ENCODE measurements around the gene KATNIP. TPM values are rescaled to one million over a fixed set of nuclear protein-coding genes. Genes with fewer than 3 reads are reported as not detected.

The KATNIP gene
- total RNA-seq, 4 donors from 2014 or later, result 41.3 to 82.8 (median 70.9) TPM

DNA sequence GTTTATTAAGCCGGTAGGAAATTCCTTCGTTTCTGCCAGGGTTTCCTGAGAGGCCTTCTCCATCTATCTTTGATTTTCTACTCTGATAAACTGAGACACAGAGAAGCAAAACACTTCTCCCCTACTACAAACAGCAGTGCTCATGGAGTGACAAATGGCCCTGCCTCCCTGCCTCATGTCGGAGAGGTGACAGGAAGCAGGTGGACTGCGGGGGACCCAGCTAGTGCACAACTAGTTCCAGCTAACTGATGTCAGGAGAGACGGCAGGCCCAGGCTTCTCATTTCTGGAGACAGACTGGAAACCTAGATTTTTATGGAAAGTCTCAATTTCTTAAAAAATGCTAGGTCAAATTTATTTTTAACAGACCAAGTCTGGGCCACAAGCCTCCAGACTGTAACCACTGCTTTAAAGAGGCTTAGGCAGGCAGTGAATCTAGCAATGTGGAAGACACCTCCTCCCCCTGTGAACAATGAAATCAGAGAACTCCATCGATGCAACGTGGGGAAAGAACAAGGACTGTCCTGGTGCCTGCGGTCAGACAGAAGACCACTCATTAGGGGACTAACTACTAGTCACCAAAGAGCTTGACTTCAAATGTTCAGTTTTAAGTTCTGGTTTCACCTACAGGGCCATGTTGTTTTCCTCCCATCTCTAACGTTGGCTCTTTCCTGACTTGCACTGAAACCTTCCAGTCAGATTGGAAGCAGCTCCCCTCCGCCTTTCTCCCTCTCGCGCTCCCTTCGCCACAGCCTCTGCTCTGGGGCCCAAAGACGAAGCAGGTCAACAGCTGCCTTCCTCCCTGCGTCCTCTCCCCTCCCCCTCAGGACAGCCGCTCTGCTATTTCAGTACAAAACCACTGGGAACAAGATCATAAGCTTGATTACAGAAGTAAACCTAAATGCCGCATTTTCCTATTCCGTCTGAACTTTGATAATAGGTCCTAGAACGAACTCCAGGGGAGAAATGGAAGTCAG lies 17.8 kb upstream of the KATNIP start:
- TF ChIP-seq POLR2A (IDR thresholded peaks at IDR 0.05), result no peak
- TF ChIP-seq, protein P1, sequence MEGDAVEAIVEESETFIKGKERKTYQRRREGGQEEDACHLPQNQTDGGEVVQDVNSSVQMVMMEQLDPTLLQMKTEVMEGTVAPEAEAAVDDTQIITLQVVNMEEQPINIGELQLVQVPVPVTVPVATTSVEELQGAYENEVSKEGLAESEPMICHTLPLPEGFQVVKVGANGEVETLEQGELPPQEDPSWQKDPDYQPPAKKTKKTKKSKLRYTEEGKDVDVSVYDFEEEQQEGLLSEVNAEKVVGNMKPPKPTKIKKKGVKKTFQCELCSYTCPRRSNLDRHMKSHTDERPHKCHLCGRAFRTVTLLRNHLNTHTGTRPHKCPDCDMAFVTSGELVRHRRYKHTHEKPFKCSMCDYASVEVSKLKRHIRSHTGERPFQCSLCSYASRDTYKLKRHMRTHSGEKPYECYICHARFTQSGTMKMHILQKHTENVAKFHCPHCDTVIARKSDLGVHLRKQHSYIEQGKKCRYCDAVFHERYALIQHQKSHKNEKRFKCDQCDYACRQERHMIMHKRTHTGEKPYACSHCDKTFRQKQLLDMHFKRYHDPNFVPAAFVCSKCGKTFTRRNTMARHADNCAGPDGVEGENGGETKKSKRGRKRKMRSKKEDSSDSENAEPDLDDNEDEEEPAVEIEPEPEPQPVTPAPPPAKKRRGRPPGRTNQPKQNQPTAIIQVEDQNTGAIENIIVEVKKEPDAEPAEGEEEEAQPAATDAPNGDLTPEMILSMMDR (IDR thresholded peaks at IDR 0.05), result no peak
- H3K27ac ChIP-seq, result no peak overlapping the region
- no peak overlapping the region for H3K4me3 ChIP-seq (replicated peaks in 1 of 3)
- WGBS, 2 donors, result 76 to 81% methylated on average over 19 of the region's 19 CpGs
- H3K4me1 ChIP-seq, result no peaks in the 10 kb centered on the region
- H3K27me3 ChIP-seq, result no peaks in the 10 kb centered on the region
- DNase-seq, result no peak
- H3K36me3 ChIP-seq, result peaks cover 68 to 71% of the 10 kb centered on the region in 2 donors
- no peaks in the 10 kb centered on the region for H3K9me3 ChIP-seq
- intact Hi-C loops (cut with DNase I), result no loop called here

DNA sequence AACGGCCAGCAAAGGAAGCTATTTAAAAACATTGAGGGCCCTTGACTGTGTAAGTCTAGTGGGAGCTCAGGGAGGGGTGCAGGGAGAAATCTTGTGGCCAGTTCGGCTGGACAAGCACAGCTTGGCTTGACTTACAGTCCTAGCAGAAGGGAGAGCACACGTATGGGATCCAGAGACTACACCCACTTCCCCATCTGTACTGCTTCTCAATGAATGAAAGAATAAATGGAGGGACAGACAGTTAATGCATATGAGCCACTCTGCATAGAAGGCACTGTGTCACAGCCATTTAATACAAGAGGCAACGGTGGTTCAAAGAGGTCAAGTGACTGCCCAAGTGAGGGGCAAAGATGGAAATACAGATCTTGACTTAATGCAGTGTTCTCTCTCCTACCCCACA lies 15.7 kb upstream of the KATNIP start:
- 54 to 69% methylated on average over 4 of the region's 4 CpGs for WGBS, 2 donors
- no peak for TF ChIP-seq POLR2A (IDR thresholded peaks at IDR 0.05)
- TF ChIP-seq, protein P1 (IDR thresholded peaks at IDR 0.05), result no peak
- H3K36me3 ChIP-seq, result peaks cover 62 to 69% of the 10 kb centered on the region in 2 donors

DNA sequence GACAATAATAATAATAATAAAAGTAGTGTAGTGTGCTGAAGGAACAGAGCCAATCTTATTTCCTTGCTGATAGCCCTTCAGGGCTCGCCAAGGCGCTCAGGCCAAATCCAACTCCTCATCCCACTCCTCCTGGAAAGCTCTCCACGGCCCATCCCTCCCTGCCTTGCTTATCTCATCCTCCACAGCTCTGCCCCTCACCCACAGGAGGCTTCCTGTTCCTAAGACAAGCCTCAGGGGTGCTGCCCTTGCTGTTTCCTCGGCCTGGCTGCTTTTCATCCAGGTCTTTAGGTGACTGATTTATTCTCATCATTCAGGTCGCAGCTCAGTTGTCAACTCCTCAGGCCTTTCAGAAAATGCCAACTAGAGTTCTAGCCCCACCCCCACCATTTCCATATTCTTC lies 11.4 kb upstream of the KATNIP start:
- intact Hi-C loops (cut with DNase I), result no loop called here
- Histone ChIP-seq H3K4me3 (replicated peaks in 1 of 3) (no peak overlapping the region), H3K4me1 (peaks cover 0 to 5% of the 10 kb centered on the region in 2 donors), H3K9me3 (no peaks in the 10 kb centered on the region), H3K27ac (no peak overlapping the region), H3K36me3 (peaks cover 66 to 79% of the 10 kb centered on the region in 2 donors), H3K27me3 (no peaks in the 10 kb centered on the region)
- WGBS, 2 donors, result 54 to 61% methylated on average over 5 of the region's 5 CpGs
- no peak for DNase-seq
- TF ChIP-seq POLR2A (IDR thresholded peaks at IDR 0.05), result no peak
- TF ChIP-seq, protein P1 (IDR thresholded peaks at IDR 0.05), result no peak

More for the DNA sequence above, 15.7 kb upstream of the KATNIP start:
- Histone ChIP-seq H3K9me3 (no peaks in the 10 kb centered on the region), H3K4me3 (replicated peaks in 1 of 3) (no peak overlapping the region), H3K27me3 (no peaks in the 10 kb centered on the region), H3K4me1 (peaks cover 0 to 4% of the 10 kb centered on the region in 2 donors), H3K27ac (no peak overlapping the region)
- DNase-seq, result peak; percentile 28 to 51
- intact Hi-C loops (cut with DNase I), result no loop called here

DNA sequence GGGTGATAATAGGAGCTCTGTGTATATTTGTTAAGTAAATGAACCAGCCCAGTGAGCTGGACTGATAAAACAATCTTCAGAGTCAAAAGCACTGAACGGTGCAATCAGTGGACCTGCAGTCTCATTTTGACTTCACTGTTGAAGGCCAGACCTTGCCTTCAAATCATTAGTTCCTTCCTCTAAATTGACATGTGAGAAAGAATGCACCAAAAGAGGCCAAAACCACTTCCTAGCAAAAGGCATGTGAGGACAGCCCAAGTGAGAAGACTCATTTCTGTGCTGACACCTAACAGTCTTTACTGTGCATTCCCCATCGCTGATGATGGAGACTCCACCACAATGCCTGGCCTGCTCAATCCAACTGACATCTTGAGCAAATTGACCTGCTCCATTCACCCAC lies 10.8 kb upstream of the KATNIP start:
- Histone ChIP-seq H3K36me3 (peaks cover 67 to 83% of the 10 kb centered on the region in 2 donors), H3K9me3 (no peaks in the 10 kb centered on the region), H3K27ac (no peak overlapping the region), H3K4me1 (peaks cover 0 to 5% of the 10 kb centered on the region in 2 donors), H3K27me3 (no peaks in the 10 kb centered on the region), H3K4me3 (replicated peaks in 1 of 3) (no peak overlapping the region)
- DNase-seq, result no peak
- WGBS, 2 donors, result 74 to 78% methylated on average over 1 to 2 of the region's 2 CpGs
- TF ChIP-seq POLR2A (IDR thresholded peaks at IDR 0.05), result no peak
- TF ChIP-seq, protein P1 (IDR thresholded peaks at IDR 0.05), result no peak
- intact Hi-C loops (cut with DNase I), result no loop called here

DNA sequence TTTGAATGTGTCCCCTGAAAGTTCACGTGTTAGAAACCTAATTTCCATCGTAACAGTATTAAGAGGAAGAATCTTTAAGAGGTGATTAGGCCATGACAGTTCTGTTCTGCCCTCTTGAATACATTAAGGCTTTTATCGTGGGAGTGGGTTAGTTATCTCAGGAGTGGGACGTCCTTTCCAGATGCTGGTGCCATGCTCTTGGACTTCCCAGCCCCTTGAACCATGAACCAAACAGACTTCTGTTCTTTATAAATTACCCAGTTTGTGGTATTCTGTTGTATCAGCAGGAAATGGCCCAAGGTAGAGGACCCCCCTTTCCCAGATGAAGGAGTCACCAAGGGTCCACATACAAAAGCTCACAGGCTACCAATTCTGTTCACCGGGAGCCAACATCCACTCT lies 10.3 kb upstream of the KATNIP start:
- no peak for TF ChIP-seq POLR2A (IDR thresholded peaks at IDR 0.05)
- TF ChIP-seq, protein P1 (IDR thresholded peaks at IDR 0.05), result no peak
- Histone ChIP-seq H3K36me3 (peaks cover 67 to 83% of the 10 kb centered on the region in 2 donors), H3K4me1 (peaks cover 0 to 5% of the 10 kb centered on the region in 2 donors), H3K9me3 (no peaks in the 10 kb centered on the region), H3K27ac (no peak overlapping the region), H3K4me3 (replicated peaks in 1 of 3) (no peak overlapping the region), H3K27me3 (no peaks in the 10 kb centered on the region)
- WGBS, 2 donors, result 76 to 92% methylated on average over 5 of the region's 5 CpGs
- intact Hi-C loops (cut with DNase I), result loop anchor here (10.0 kb wide), 1 partner anchor 335 kb away; the partner anchor contains the start of gene KDM8
- no peak for DNase-seq

Data from thyroid gland (tissue), 4 donors.